Astrocyte (in vitro differentiated cells and primary cell): ENCODE data around the gene MYL12A.

Experiments used
- CTCF ChIP-seq: IDR thresholded peaks from 2 replicates; pipeline ENCODE4 v1.5.1; 2011; ENCODE audit warnings: low read depth, mild to moderate bottlenecking, inconsistent platforms, low read length, moderate library complexity; ENCODE audit not compliant: insufficient read depth
- EZH2 ChIP-seq: IDR thresholded peaks from 2 replicates; pipeline ENCODE4 v1.6.1; 2012; ENCODE audit warnings: mild to moderate bottlenecking, low read length, inconsistent platforms; ENCODE audit not compliant: insufficient read depth

- TF ChIP-seq CTCF (no peak), EZH2 (no peak)
These were observed 30.6 kb upstream of the MYL12A start for GRCh38 chr18:3216987-3217386.
